K562 (cell line): ENCODE data around the gene PCDH7. TPM values are rescaled to one million over a fixed set of nuclear protein-coding genes. Genes with fewer than 3 reads are reported as not detected.

Experiments
- ATAC-seq: fragments of 200-7000 bp; cut with Tn5 transposase; 3 replicates; pipeline ENCODE4 v1.9.1; 2020; ENCODE audit warnings: moderate library complexity
- BruUV-seq: library from RNA; stranded (reverse); fragments of 400-500 nt; replicated peaks from 2 replicates; lab custom pipeline; 2021; lab: Mats Ljungman, UMichigan
- CTCF ChIA-PET: fragments of 300-600 bp; formaldehyde crosslinking; extraction: SDS; loops from one replicate; lab custom pipeline; 2021; ENCODE audit warnings: low intra/inter-chr PET ratio; lab: Yijun Ruan, JAX
- POLR2A ChIA-PET: fragments of 300-600, 350-650 bp; sonication (Branson Sonifier 250); formaldehyde crosslinking; extraction: SDS; loops from one replicate; lab custom pipeline; 2021; ENCODE audit warnings: antibody characterized with exemption, inconsistent platforms; lab: Yijun Ruan, JAX
- DNase-seq, 4 experiments: peaks; one replicate each; pipeline versions ENCODE4 v3.0.0 to v3.0.0-alpha.2; 2011 to 2018; ENCODE audit warnings: low spot score in 3 of 4, mixed read lengths in 3 of 4; ENCODE audit errors: extremely low read depth in 1 of 4
- FAIRE-seq: peaks from 2 replicates; lab custom pipeline; 2011; peaks lifted over from hg19 to GRCh38; lab: Jason Lieb, UNC
- H2AFZ ChIP-seq: 2 replicates; pipeline ENCODE4 v1.6.0; 2011; ENCODE audit warnings: low read depth, low read length, control low read depth, inconsistent platforms
- H3K27ac ChIP-seq: fragments of 200-600 bp; 3 replicates; pipeline ENCODE4 v1.8.0; 2011; ENCODE audit warnings: low read depth, mild to moderate bottlenecking, control low read depth, inconsistent platforms, low read length, moderate library complexity, mixed read lengths; ENCODE audit errors: extremely low read depth
- H3K27me3 ChIP-seq, 2 experiments: fragments of 300-600 bp in 1 of 2; 2 replicates in 1 of 2; 3 replicates in 1 of 2; pipeline versions ENCODE4 v1.6.0 to v1.8.0; 2011; ENCODE audit warnings: inconsistent platforms in 2 of 2, low read length in 2 of 2, mild to moderate bottlenecking in 1 of 2, mixed read lengths in 1 of 2, moderate library complexity in 1 of 2; ENCODE audit not compliant: control insufficient read depth in 2 of 2, insufficient read depth in 2 of 2
- H3K36me3 ChIP-seq: fragments of 300-600 bp; 3 replicates; pipeline ENCODE4 v1.8.0; 2011; ENCODE audit warnings: mild to moderate bottlenecking, low read length, inconsistent platforms; ENCODE audit not compliant: control insufficient read depth, insufficient read depth
- H3K4me1 ChIP-seq, 2 experiments: fragments of 200-600 bp in 1 of 2; replicated peaks in 1 of 2; 2 replicates in 1 of 2; 3 replicates in 1 of 2; pipeline versions ENCODE4 v1.5.1 to v1.8.0; 2011; ENCODE audit warnings: inconsistent platforms in 2 of 2, low read length in 2 of 2, mild to moderate bottlenecking in 1 of 2, mixed read lengths in 1 of 2, moderate library complexity in 1 of 2; ENCODE audit not compliant: control insufficient read depth in 2 of 2, insufficient read depth in 2 of 2
- H3K4me2 ChIP-seq: 2 replicates; pipeline ENCODE4 v1.6.1; 2011; ENCODE audit warnings: low read length, control low read depth, inconsistent platforms, mixed read lengths; ENCODE audit not compliant: insufficient read depth
- H3K4me3 ChIP-seq: fragments of 200-600 bp; sonication (generic), shearing (Covaris generic); 2 replicates; pipeline ENCODE4 v1.5.1; 2016; ENCODE audit warnings: control low read depth, inconsistent platforms
- H3K79me2 ChIP-seq: fragments of 200-600 bp; 3 replicates; pipeline ENCODE4 v1.8.0; 2011; ENCODE audit warnings: low read length, inconsistent platforms; ENCODE audit not compliant: control insufficient read depth, insufficient read depth
- H3K9ac ChIP-seq, 2 experiments: 2 replicates each; pipeline versions ENCODE4 v1.6.0 to v1.6.1; 2011; ENCODE audit warnings: low read depth in 2 of 2, low read length in 2 of 2, control low read depth in 1 of 2, inconsistent platforms in 1 of 2, mild to moderate bottlenecking in 1 of 2, mixed read lengths in 1 of 2; ENCODE audit not compliant: insufficient read depth in 1 of 2
- H3K9me1 ChIP-seq: one replicate; pipeline ENCODE4 v1.6.0; 2011; ENCODE audit warnings: inconsistent platforms, mild to moderate bottlenecking, low read length, moderate library complexity; ENCODE audit not compliant: control insufficient read depth, insufficient read depth
- H3K9me3 ChIP-seq: replicated peaks from 2 replicates; pipeline ENCODE4 v1.5.1; 2011; ENCODE audit warnings: low read depth, low read length, inconsistent platforms; ENCODE audit not compliant: control insufficient read depth, insufficient read depth
- H4K20me1 ChIP-seq: replicated peaks from 2 replicates; pipeline ENCODE4 v1.6.1; 2011; ENCODE audit warnings: low read length, inconsistent platforms, mixed read lengths; ENCODE audit not compliant: control insufficient read depth, insufficient read depth
- CTBP1 ChIP-seq: fragments of 450-650 bp; IDR thresholded peaks from 2 replicates; pipeline ENCODE4 v1.6.1; 2016; ENCODE audit warnings: borderline replicate concordance
- CTCF ChIP-seq, 3 experiments: IDR thresholded peaks in 2 of 3; conservative IDR thresholded peaks in 1 of 3; 2 replicates each; pipeline ENCODE4 v1.5.1; 2011 to 2012; ENCODE audit warnings: low read length in 3 of 3, mild to moderate bottlenecking in 3 of 3, control low read depth in 2 of 3, improper control_type of control experiment in 1 of 3, inconsistent platforms in 1 of 3, low read depth in 1 of 3, mixed read lengths in 1 of 3, moderate library complexity in 1 of 3; ENCODE audit not compliant: insufficient read depth in 2 of 3
- EP300 ChIP-seq: IDR thresholded peaks from 2 replicates; pipeline ENCODE4 v1.6.1; 2012; ENCODE audit warnings: low read length, improper control_type of control experiment
- GTF2B ChIP-seq: IDR thresholded peaks from 2 replicates; pipeline ENCODE4 v1.6.1; 2011; ENCODE audit not compliant: insufficient read length; ENCODE audit errors: extremely low read depth
- HDGF ChIP-seq: fragments of 450-650 bp; IDR thresholded peaks from 2 replicates; pipeline ENCODE4 v1.6.1; 2016
- KAT7 ChIP-seq: sonication (generic); formaldehyde crosslinking; IDR thresholded peaks from 2 replicates; pipeline ENCODE4 v1.8.0; 2022; ENCODE audit warnings: missing genetic modification reagents, mild to moderate bottlenecking, borderline replicate concordance
- NFIX ChIP-seq: fragments of 250-450 bp; sonication (Bioruptor Pico); IDR thresholded peaks from 2 replicates; pipeline ENCODE4 v1.4.0; 2020; ENCODE audit warnings: low read depth, mild to moderate bottlenecking, moderate library complexity
- STAT5B ChIP-seq: fragments of 250-450 bp; sonication (Bioruptor Pico); IDR thresholded peaks from 2 replicates; pipeline ENCODE4 v1.8.0; 2021; ENCODE audit warnings: mild to moderate bottlenecking, inconsistent platforms
- VEZF1 ChIP-seq: fragments of 200-800 bp; sonication (Bioruptor generic); IDR thresholded peaks from 2 replicates; pipeline ENCODE4 v1.6.1; 2017; ENCODE audit warnings: missing genetic modification characterization, missing compliant biosample characterization
- ZNF174 ChIP-seq: fragments of 250-450 bp; sonication (Bioruptor Pico); IDR thresholded peaks from 2 replicates; pipeline ENCODE4 v1.4.0; 2020; ENCODE audit warnings: mild to moderate bottlenecking
- ZNF511 ChIP-seq: sonication (generic); formaldehyde crosslinking; IDR thresholded peaks from 2 replicates; pipeline ENCODE4 v1.8.0; 2022; ENCODE audit warnings: mild to moderate bottlenecking, missing genetic modification reagents
- ZNF695 ChIP-seq: fragments of 450-650 bp; formaldehyde crosslinking; IDR thresholded peaks from 2 replicates; pipeline ENCODE4 v1.4.0; 2020; ENCODE audit warnings: mild to moderate bottlenecking, moderate library complexity
- ZSCAN29 ChIP-seq: fragments of 450-650 bp; IDR thresholded peaks from 2 replicates; pipeline ENCODE4 v1.6.1; 2017
- WGBS: fragments of 100-300 bp; shearing (Covaris generic); methylation state at CpG from one replicate; pipeline ENCODE4 v1.1.6; 2016; ENCODE audit warnings: low coverage, mixed read lengths; ENCODE audit not compliant: insufficient coverage; ENCODE audit errors: missing lambda C conversion rate; 5-methylcytosine and 5-hydroxymethylcytosine counted together
- in situ Hi-C: fragments of 300-500 bp; cut with MboI; formaldehyde crosslinking; loops from 4 replicates; pipeline ENCODE4 v1.15.0; 2018; ENCODE audit warnings: inconsistent platforms, mixed read lengths
- intact Hi-C: fragments of 100-400 bp; cut with micrococcal nuclease; formaldehyde crosslinking; loops from 2 replicates; pipeline ENCODE4 v1.14.2; 2022
- polyA plus RNA-seq, 8 experiments: library from polyadenylated mRNA; depleted of rRNA in 4 of 8; stranded (reverse) in 5 of 8; unstranded in 3 of 8; fragments of >200 nt; fragmentation: Nextera tagmentation in 2 of 8; fragmentation: Illumina TruSeq in 1 of 8; extraction: Ambion mirVana in 2 of 8; extraction: Trizol in 1 of 8; gene quantifications; 2 replicates each; pipeline versions ENCODE4 v1.2.1 to v1.2.3, GENCODE V29; 2011 to 2014; ENCODE audit warnings: inconsistent platforms in 1 of 8, missing spikeins in 1 of 8
- total RNA-seq, 7 experiments: library from RNA; depleted of rRNA in 6 of 7; stranded (reverse); fragments of >200 nt in 6 of 7; fragmentation: Illumina TruSeq in 2 of 7; extraction: Trizol in 2 of 7; gene quantifications; 2 replicates each; pipeline versions ENCODE4 v1.2.1 to v1.2.3, GENCODE V29; 2011 to 2021; ENCODE audit warnings: low replicate concordance in 1 of 7

PCDH7 gene
- total and polyA plus RNA-seq, 9 of the 15 experiments (the other 6 are each of a cell fraction or from before 2014, with no cell fraction given) = not detected

- Histone ChIP-seq H3K36me3 (no peaks in the 10 kb centered on the region), H3K9ac (no peak overlapping the region), H3K27me3 (no peaks in the 10 kb centered on the region), H3K4me2 (no peak overlapping the region), H3K4me3 (no peak overlapping the region), H3K9me3 (no peaks in the 10 kb centered on the region; the same call in 1 of the 2 replicates), H2AFZ (no peak overlapping the region), H3K4me1 (no peaks in the 10 kb centered on the region), H3K79me2 (no peaks in the 10 kb centered on the region), H3K9me1 (no peaks in the 10 kb centered on the region), H4K20me1 (no peaks in the 10 kb centered on the region), H3K27ac (no peak overlapping the region)
- DNase-seq = no peak
- ChIA-PET CTCF (no interaction called here), POLR2A (no interaction called here)
- TF ChIP-seq CTBP1 = no peak
- TF ChIP-seq KAT7 (CRISPR knock-in tag) = no peak
- no peak for TF ChIP-seq ZNF511 (CRISPR knock-in tag)
- TF ChIP-seq CTCF (IDR thresholded peaks at IDR 0.05 in 2 of 3, conservative IDR thresholded peaks at IDR 0.05 in 1 of 3; ENCODE audit: insufficient read depth in 2 of 3, low read depth in 1 of 3, low read length in 3 of 3) = no peak
- no peak for TF ChIP-seq STAT5B (CRISPR knock-in tag)
- no peak for TF ChIP-seq GTF2B
- TF ChIP-seq VEZF1 (CRISPR knock-in tag) = no peak
- TF ChIP-seq NFIX (CRISPR knock-in tag) = no peak
- TF ChIP-seq ZSCAN29 = no peak
- TF ChIP-seq HDGF = no peak
- no peak for TF ChIP-seq ZNF695 (CRISPR knock-in tag)
- TF ChIP-seq EP300 = no peak
- TF ChIP-seq ZNF174 (CRISPR knock-in tag) = no peak
- BruUV-seq = no TSS peak
- in situ Hi-C loops (no loop called here), intact Hi-C loops (no loop called here)
- WGBS = 0% methylated on average over 4 of the region's 4 CpGs
- no peak for FAIRE-seq
- no peak for ATAC-seq
These were observed 44.9 kb downstream of the PCDH7 start for GRCh38 chr4:30765022-30765421.
